ENCODE results near the gene LARGE2.

DNA sequence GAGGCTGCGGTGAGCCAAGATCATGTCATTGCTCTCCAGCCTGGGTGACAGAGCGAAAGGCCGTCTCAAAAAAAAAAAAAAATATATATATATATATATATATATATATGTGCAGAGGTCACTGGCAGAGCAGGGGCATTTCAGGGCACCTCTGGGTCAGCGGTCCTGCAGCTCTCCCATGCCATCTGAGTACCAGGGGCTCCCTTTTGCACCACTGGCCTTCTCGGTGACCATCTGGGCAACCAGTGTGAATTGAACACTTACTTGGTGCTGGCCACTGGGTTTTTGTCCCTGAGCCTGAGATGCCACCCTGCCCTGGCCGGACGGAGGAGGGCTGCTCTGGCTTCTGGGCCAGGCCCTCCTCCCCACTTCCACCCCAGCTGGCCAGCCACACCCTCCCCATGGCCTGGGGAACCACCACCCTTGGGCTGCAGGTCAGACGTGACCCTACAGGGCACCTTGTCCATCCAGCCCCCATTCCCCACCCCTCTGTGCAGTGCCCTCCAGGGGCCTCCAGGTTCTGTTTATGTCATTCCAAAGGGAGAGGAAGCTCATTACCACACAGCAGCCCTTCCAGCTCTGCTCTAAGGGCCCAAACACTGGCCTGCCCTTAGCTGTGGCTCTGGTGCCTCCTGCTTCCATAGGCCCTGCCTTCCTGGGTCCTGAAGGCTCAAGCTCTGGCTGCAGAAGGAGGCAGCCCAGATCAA lies 26.8 kb upstream of the LARGE2 start:
- TF ChIP-seq, protein P1, sequence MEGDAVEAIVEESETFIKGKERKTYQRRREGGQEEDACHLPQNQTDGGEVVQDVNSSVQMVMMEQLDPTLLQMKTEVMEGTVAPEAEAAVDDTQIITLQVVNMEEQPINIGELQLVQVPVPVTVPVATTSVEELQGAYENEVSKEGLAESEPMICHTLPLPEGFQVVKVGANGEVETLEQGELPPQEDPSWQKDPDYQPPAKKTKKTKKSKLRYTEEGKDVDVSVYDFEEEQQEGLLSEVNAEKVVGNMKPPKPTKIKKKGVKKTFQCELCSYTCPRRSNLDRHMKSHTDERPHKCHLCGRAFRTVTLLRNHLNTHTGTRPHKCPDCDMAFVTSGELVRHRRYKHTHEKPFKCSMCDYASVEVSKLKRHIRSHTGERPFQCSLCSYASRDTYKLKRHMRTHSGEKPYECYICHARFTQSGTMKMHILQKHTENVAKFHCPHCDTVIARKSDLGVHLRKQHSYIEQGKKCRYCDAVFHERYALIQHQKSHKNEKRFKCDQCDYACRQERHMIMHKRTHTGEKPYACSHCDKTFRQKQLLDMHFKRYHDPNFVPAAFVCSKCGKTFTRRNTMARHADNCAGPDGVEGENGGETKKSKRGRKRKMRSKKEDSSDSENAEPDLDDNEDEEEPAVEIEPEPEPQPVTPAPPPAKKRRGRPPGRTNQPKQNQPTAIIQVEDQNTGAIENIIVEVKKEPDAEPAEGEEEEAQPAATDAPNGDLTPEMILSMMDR (conservative IDR thresholded peaks at IDR 0.05; ENCODE audit: low read depth in 2 of 2), result no peak
- TF ChIP-seq EZH2 (IDR thresholded peaks at IDR 0.05; ENCODE audit: low read depth, unreplicated experiment), result no peak
- TF ChIP-seq, protein P2, sequence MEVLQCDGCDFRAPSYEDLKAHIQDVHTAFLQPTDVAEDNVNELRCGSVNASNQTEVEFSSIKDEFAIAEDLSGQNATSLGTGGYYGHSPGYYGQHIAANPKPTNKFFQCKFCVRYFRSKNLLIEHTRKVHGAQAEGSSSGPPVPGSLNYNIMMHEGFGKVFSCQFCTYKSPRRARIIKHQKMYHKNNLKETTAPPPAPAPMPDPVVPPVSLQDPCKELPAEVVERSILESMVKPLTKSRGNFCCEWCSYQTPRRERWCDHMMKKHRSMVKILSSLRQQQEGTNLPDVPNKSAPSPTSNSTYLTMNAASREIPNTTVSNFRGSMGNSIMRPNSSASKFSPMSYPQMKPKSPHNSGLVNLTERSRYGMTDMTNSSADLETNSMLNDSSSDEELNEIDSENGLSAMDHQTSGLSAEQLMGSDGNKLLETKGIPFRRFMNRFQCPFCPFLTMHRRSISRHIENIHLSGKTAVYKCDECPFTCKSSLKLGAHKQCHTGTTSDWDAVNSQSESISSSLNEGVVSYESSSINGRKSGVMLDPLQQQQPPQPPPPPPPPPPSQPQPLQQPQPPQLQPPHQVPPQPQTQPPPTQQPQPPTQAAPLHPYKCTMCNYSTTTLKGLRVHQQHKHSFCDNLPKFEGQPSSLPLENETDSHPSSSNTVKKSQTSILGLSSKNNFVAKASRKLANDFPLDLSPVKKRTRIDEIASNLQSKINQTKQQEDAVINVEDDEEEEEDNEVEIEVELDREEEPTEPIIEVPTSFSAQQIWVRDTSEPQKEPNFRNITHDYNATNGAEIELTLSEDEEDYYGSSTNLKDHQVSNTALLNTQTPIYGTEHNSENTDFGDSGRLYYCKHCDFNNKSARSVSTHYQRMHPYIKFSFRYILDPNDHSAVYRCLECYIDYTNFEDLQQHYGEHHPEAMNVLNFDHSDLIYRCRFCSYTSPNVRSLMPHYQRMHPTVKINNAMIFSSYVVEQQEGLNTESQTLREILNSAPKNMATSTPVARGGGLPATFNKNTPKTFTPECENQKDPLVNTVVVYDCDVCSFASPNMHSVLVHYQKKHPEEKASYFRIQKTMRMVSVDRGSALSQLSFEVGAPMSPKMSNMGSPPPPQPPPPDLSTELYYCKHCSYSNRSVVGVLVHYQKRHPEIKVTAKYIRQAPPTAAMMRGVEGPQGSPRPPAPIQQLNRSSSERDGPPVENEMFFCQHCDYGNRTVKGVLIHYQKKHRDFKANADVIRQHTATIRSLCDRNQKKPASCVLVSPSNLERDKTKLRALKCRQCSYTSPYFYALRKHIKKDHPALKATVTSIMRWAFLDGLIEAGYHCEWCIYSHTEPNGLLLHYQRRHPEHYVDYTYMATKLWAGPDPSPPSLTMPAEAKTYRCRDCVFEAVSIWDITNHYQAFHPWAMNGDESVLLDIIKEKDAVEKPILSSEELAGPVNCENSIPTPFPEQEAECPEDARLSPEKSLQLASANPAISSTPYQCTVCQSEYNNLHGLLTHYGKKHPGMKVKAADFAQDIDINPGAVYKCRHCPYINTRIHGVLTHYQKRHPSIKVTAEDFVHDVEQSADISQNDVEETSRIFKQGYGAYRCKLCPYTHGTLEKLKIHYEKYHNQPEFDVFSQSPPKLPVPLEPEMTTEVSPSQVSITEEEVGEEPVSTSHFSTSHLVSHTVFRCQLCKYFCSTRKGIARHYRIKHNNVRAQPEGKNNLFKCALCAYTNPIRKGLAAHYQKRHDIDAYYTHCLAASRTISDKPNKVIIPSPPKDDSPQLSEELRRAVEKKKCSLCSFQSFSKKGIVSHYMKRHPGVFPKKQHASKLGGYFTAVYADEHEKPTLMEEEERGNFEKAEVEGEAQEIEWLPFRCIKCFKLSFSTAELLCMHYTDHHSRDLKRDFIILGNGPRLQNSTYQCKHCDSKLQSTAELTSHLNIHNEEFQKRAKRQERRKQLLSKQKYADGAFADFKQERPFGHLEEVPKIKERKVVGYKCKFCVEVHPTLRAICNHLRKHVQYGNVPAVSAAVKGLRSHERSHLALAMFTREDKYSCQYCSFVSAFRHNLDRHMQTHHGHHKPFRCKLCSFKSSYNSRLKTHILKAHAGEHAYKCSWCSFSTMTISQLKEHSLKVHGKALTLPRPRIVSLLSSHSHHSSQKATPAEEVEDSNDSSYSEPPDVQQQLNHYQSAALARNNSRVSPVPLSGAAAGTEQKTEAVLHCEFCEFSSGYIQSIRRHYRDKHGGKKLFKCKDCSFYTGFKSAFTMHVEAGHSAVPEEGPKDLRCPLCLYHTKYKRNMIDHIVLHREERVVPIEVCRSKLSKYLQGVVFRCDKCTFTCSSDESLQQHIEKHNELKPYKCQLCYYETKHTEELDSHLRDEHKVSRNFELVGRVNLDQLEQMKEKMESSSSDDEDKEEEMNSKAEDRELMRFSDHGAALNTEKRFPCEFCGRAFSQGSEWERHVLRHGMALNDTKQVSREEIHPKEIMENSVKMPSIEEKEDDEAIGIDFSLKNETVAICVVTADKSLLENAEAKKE (CRISPR knock-in tag; IDR thresholded peaks at IDR 0.05), result no peak
